Stomach (tissue), 9 donors: ENCODE results near the gene TCAIM. TPM values are rescaled to one million over a fixed set of nuclear protein-coding genes. Genes with fewer than 3 reads are reported as not detected.

Source experiments
- DNase-seq, 2 donors: peaks; one replicate each; pipeline versions ENCODE4 v3.0.0 to v3.0.0-alpha.2; 2013 to 2019
- H3K27ac ChIP-seq, 5 donors: fragments of 200-600 bp in 4 of 5; sonication (generic) in 4 of 5; one replicate each; pipeline ENCODE4 v1.5.1; 2013 to 2019; ENCODE audit warnings: mild to moderate bottlenecking in 1 of 5, moderate library complexity in 1 of 5
- H3K27me3 ChIP-seq, 3 donors: fragments of 200-600 bp; sonication (generic); one replicate each; pipeline ENCODE4 v1.5.1; 2017 to 2019; ENCODE audit warnings: mixed run types in 1 of 3
- H3K36me3 ChIP-seq, 4 donors: fragments of 200-600 bp; sonication (generic); 1 replicate in 3 of 4; 2 replicates in 1 of 4; pipeline ENCODE4 v1.5.1; 2016 to 2019
- H3K4me1 ChIP-seq, 4 donors: fragments of 200-600 bp; sonication (generic); one replicate each; pipeline ENCODE4 v1.5.1; 2016 to 2019
- H3K4me3 ChIP-seq, 4 donors: fragments of 200-600 bp; sonication (generic) in 3 of 4; one replicate each; pipeline ENCODE4 v1.5.1; 2016 to 2019; ENCODE audit warnings: mild to moderate bottlenecking in 1 of 4
- H3K9me3 ChIP-seq, 4 donors: fragments of 200-600 bp; sonication (generic); one replicate each; pipeline ENCODE4 v1.5.1; 2016 to 2019
- CTCF ChIP-seq, 7 experiments: fragments of 450-650 bp in 4 of 7; fragments of 200-600 bp in 3 of 7; sonication (generic) in 3 of 7; IDR thresholded peaks; one replicate each; pipeline ENCODE4 v1.5.1; 2016 to 2019; ENCODE audit warnings: antibody characterized with exemption in 7 of 7, control low read depth in 2 of 7, mild to moderate bottlenecking in 1 of 7
- EP300 ChIP-seq: sonication (generic); formaldehyde crosslinking; IDR thresholded peaks from one replicate; pipeline ENCODE4 v1.6.1; 2017; ENCODE audit warnings: antibody characterized with exemption
- POLR2A ChIP-seq, 4 donors: fragments of 450-650 bp; IDR thresholded peaks; one replicate each; pipeline ENCODE4 v1.6.1; 2016; ENCODE audit warnings: antibody characterized with exemption in 4 of 4, control low read depth in 2 of 4, mild to moderate bottlenecking in 1 of 4, moderate library complexity in 1 of 4
- POLR2AphosphoS5 ChIP-seq, 3 donors: sonication (generic); formaldehyde crosslinking; IDR thresholded peaks; one replicate each; pipeline ENCODE4 v1.6.1; 2016; ENCODE audit warnings: antibody characterized with exemption in 3 of 3
- WGBS, 5 donors: extraction: QIAGEN DNeasy Blood & Tissue Kit in 3 of 5; methylation state at CpG; one replicate each; pipeline versions ENCODE4 v1.1.5 to v1.1.7; 2013 to 2018; 5-methylcytosine and 5-hydroxymethylcytosine counted together
- intact Hi-C: fragments of 100-400 bp; cut with DNase I; formaldehyde crosslinking; loops from one replicate; pipeline ENCODE4 v1.15.1; 2023; ENCODE audit warnings: low total_unique reads
- polyA plus RNA-seq, 3 donors: library from polyadenylated mRNA; stranded (reverse); fragments of 200-250 nt; gene quantifications; one replicate each; pipeline ENCODE4 v1.2.3, GENCODE V29; 2013
- total RNA-seq, 5 donors: library from RNA; depleted of rRNA; stranded (reverse); fragments of >200 nt; gene quantifications; one replicate each; pipeline versions ENCODE4 v1.1.0 to v1.2.3, GENCODE V29; 2014 to 2016
- donor health status: healthy with polysubstance abuse.
- donor health status: Bipolar disorder and iron deficiency.
- donor health status: healthy.

The TCAIM gene
- total and polyA plus RNA-seq, 8 donors, result 9.8 to 42.6 (median 13.0) TPM

GRCh38 chr3:44434834-44435510 lies 96.4 kb downstream of the TCAIM start:
- no peak overlapping the region for H3K4me3 ChIP-seq
- H3K27me3 ChIP-seq, result no peaks in the 10 kb centered on the region
- DNase-seq, result no peak
- intact Hi-C loops, result no loop called here
- H3K36me3 ChIP-seq, result no peaks in the 10 kb centered on the region
- H3K27ac ChIP-seq, result no peak overlapping the region
- TF ChIP-seq POLR2A (IDR thresholded peaks at IDR 0.05), result no peak
- no peak for TF ChIP-seq POLR2AphosphoS5 (IDR thresholded peaks at IDR 0.05)
- TF ChIP-seq EP300, result no peak
- TF ChIP-seq CTCF (IDR thresholded peaks at IDR 0.05), result no peak
- 68 to 78% (median 75%) methylated on average over 5 of the region's 5 CpGs for WGBS, 5 donors
- no peaks in the 10 kb centered on the region for H3K9me3 ChIP-seq
- peaks cover 8 to 34% (median 10%) of the 10 kb centered on the region in 4 donors for H3K4me1 ChIP-seq

GRCh38 chr3:44436181-44436580 lies 97.6 kb downstream of the TCAIM start:
- Histone ChIP-seq H3K4me1 (peaks cover 17 to 46% (median 22%) of the 10 kb centered on the region in 4 donors), H3K36me3 (no peaks in the 10 kb centered on the region), H3K4me3 (no peak overlapping the region), H3K27ac (no peak overlapping the region), H3K27me3 (no peaks in the 10 kb centered on the region), H3K9me3 (no peaks in the 10 kb centered on the region)
- no peak for DNase-seq
- WGBS, 5 donors, result 57 to 100% (median 86%) methylated on average over 1 of the region's 1 CpG
- intact Hi-C loops, result no loop called here
- TF ChIP-seq POLR2AphosphoS5 (IDR thresholded peaks at IDR 0.05) (no peak), EP300 (no peak), POLR2A (IDR thresholded peaks at IDR 0.05) (no peak), CTCF (IDR thresholded peaks at IDR 0.05) (no peak)

GRCh38 chr3:44437800-44438199 lies 99.2 kb downstream of the TCAIM start:
- 91 to 98% (median 96%) methylated on average over 7 of the region's 7 CpGs for WGBS, 5 donors
- Histone ChIP-seq H3K4me3 (peak overlapping the region in 1 of 4 donors; percentile 10), H3K4me1 (peaks cover 19 to 54% (median 26%) of the 10 kb centered on the region in 4 donors), H3K27ac (peak overlapping the region in 1 of 5 donors; percentile 90), H3K27me3 (no peaks in the 10 kb centered on the region), H3K36me3 (peaks cover 0 to 11% (median 4%) of the 10 kb centered on the region in 4 donors), H3K9me3 (no peaks in the 10 kb centered on the region)
- no peak for DNase-seq
- intact Hi-C loops, result no loop called here
- TF ChIP-seq CTCF (IDR thresholded peaks at IDR 0.05), result no peak
- TF ChIP-seq POLR2A (IDR thresholded peaks at IDR 0.05), result no peak
- TF ChIP-seq POLR2AphosphoS5 (IDR thresholded peaks at IDR 0.05), result no peak
- no peak for TF ChIP-seq EP300

- 6 to 16% (median 14%) methylated on average over 7 of the region's 7 CpGs for WGBS, 5 donors
- intact Hi-C loops, result no loop called here
- H3K9me3 ChIP-seq, result no peaks in the 10 kb centered on the region
- TF ChIP-seq EP300, result peak; percentile 48
- TF ChIP-seq POLR2AphosphoS5 (IDR thresholded peaks at IDR 0.05), result peak; percentile 81 to 91 (median 83)
- no peak for TF ChIP-seq POLR2A (IDR thresholded peaks at IDR 0.05)
- H3K36me3 ChIP-seq, result peaks cover 0 to 24% (median 19%) of the 10 kb centered on the region in 4 donors
- H3K4me1 ChIP-seq, result peaks cover 19 to 54% (median 26%) of the 10 kb centered on the region in 4 donors
- DNase-seq, result peak; percentile 72 to 94
- peak overlapping the region; percentile 88 to 94 (median 90) for H3K27ac ChIP-seq
- H3K4me3 ChIP-seq, result peak overlapping the region; percentile 18 to 30 (median 21)
- H3K27me3 ChIP-seq, result no peaks in the 10 kb centered on the region
Measured at GRCh38 chr3:44439499-44440295, 101.1 kb downstream of the TCAIM start.
